PC-3 (cell line): Measurements from ENCODE around the gene ABHD6. TPM values are rescaled to one million over a fixed set of nuclear protein-coding genes. Genes with fewer than 3 reads are reported as not detected.

Source experiments
- ATAC-seq: fragments of 200-7000 bp; cut with Tn5 transposase; 2 replicates; pipeline ENCODE4 v1.9.1; 2020; ENCODE audit warnings: mild to moderate bottlenecking, moderate library complexity
- BruUV-seq: library from RNA; stranded (reverse); fragments of 400-500 nt; replicated peaks from 2 replicates; lab custom pipeline; 2021; lab: Mats Ljungman, UMichigan
- CTCF ChIA-PET: fragments of 300-600 bp; sonication (Branson Sonifier 250); formaldehyde crosslinking; loops from one replicate; lab custom pipeline; 2022; ENCODE audit warnings: antibody characterized with exemption; lab: Charles Lee
- POLR2A ChIA-PET: fragments of 300-600 bp; sonication (Branson Sonifier 250); formaldehyde crosslinking; loops from one replicate; lab custom pipeline; 2022; ENCODE audit warnings: antibody characterized with exemption; ENCODE audit not compliant: unreplicated experiment; lab: Charles Lee
- DNase-seq: peaks from one replicate; pipeline ENCODE4 v3.0.0-alpha.2; 2015
- H2AFZ ChIP-seq: fragments of 300-600 bp; sonication (generic); 2 replicates; pipeline ENCODE4 v1.6.0; 2016; ENCODE audit warnings: antibody characterized with exemption, low read length
- H3F3A ChIP-seq: fragments of 300-600 bp; sonication (generic); one replicate; pipeline ENCODE4 v1.6.0; 2017; ENCODE audit warnings: antibody characterized with exemption, low read length, control low read depth, mild to moderate bottlenecking; ENCODE audit not compliant: unreplicated experiment
- H3K27ac ChIP-seq: fragments of 300-600 bp; sonication (generic); 2 replicates; pipeline ENCODE4 v1.5.1; 2016; ENCODE audit warnings: mild to moderate bottlenecking, low read length
- H3K27me3 ChIP-seq: fragments of 300-600 bp; sonication (generic); 2 replicates; pipeline ENCODE4 v1.6.1; 2016; ENCODE audit warnings: low read length, mixed read lengths
- H3K36me3 ChIP-seq: fragments of 300-600 bp; sonication (generic); 2 replicates; pipeline ENCODE4 v1.6.1; 2016; ENCODE audit warnings: low read depth, mixed run types, low read length, mixed read lengths
- H3K4me1 ChIP-seq: fragments of 300-600 bp; sonication (generic); 2 replicates; pipeline ENCODE4 v1.5.1; 2016; ENCODE audit warnings: low read length; ENCODE audit not compliant: insufficient read depth
- H3K4me2 ChIP-seq: fragments of 300-600 bp; sonication (generic); 2 replicates; pipeline ENCODE4 v1.6.0; 2016; ENCODE audit warnings: low read length
- H3K4me3 ChIP-seq: fragments of 300-600 bp; sonication (generic); 2 replicates; pipeline ENCODE4 v1.5.1; 2016; ENCODE audit warnings: mild to moderate bottlenecking, low read length, mixed read lengths
- H3K79me2 ChIP-seq: fragments of 300-600 bp; sonication (generic); 2 replicates; pipeline ENCODE4 v1.6.1; 2017; ENCODE audit warnings: low read length, mixed read lengths
- H3K9ac ChIP-seq: fragments of 300-600 bp; sonication (generic); 2 replicates; pipeline ENCODE4 v1.6.0; 2016; ENCODE audit warnings: mild to moderate bottlenecking, low read length
- H3K9me2 ChIP-seq: fragments of 300-600 bp; sonication (generic); replicated peaks from 2 replicates; pipeline ENCODE4 v1.6.1; 2016; ENCODE audit warnings: mixed run types, low read length, mixed read lengths
- H3K9me3 ChIP-seq: fragments of 300-600 bp; sonication (generic); 2 replicates; pipeline ENCODE4 v1.6.1; 2016; ENCODE audit warnings: low read length, mixed read lengths
- H4K20me1 ChIP-seq: fragments of 300-600 bp; sonication (generic); 2 replicates; pipeline ENCODE4 v1.6.1; 2016; ENCODE audit warnings: low read length, mixed read lengths
- EZH2 ChIP-seq: fragments of 300-600 bp; sonication (generic); IDR thresholded peaks from one replicate; pipeline ENCODE4 v1.6.1; 2017; ENCODE audit warnings: antibody characterized with exemption, mild to moderate bottlenecking, low read length; ENCODE audit not compliant: unreplicated experiment
- EZH2phosphoT487 ChIP-seq: fragments of 300-600 bp; sonication (generic); IDR thresholded peaks from 2 replicates; pipeline ENCODE4 v1.6.1; 2018; ENCODE audit warnings: mild to moderate bottlenecking, antibody characterized with exemption, low read length, borderline replicate concordance
- intact Hi-C: fragments of 100-400 bp; cut with micrococcal nuclease; formaldehyde crosslinking; loops from 2 replicates; pipeline ENCODE4 v1.9.0; 2023
- total RNA-seq: library from RNA; depleted of rRNA; stranded (reverse); fragments of >200 nt; gene quantifications from 2 replicates; pipeline ENCODE4 v1.2.3, GENCODE V29; 2014
- TF ChIP-seq, protein P1 (sequence below): fragments of 300-600 bp; sonication (generic); conservative IDR thresholded peaks from 2 replicates; pipeline ENCODE4 v1.5.1; 2017; ENCODE audit warnings: antibody characterized with exemption, low read depth, mild to moderate bottlenecking, low read length

ABHD6 gene
- total RNA-seq, 1 experiment from 2014 or later: 13.4 TPM

- no peak for ATAC-seq
- Histone ChIP-seq H3F3A (no peaks in the 10 kb centered on the region), H3K4me3 (no peak overlapping the region), H4K20me1 (no peaks in the 10 kb centered on the region), H3K4me2 (no peak overlapping the region), H3K9me2 (no peaks in the 10 kb centered on the region), H3K9ac (no peak overlapping the region), H3K27me3 (no peaks in the 10 kb centered on the region), H3K79me2 (no peaks in the 10 kb centered on the region), H2AFZ (no peak overlapping the region), H3K4me1 (peaks cover 35% of the 10 kb centered on the region), H3K36me3 (no peaks in the 10 kb centered on the region), H3K27ac (no peak overlapping the region), H3K9me3 (no peaks in the 10 kb centered on the region)
- intact Hi-C loops: no loop called here
- TF ChIP-seq EZH2: no peak
- TF ChIP-seq EZH2phosphoT487: no peak
- TF ChIP-seq, protein P1, sequence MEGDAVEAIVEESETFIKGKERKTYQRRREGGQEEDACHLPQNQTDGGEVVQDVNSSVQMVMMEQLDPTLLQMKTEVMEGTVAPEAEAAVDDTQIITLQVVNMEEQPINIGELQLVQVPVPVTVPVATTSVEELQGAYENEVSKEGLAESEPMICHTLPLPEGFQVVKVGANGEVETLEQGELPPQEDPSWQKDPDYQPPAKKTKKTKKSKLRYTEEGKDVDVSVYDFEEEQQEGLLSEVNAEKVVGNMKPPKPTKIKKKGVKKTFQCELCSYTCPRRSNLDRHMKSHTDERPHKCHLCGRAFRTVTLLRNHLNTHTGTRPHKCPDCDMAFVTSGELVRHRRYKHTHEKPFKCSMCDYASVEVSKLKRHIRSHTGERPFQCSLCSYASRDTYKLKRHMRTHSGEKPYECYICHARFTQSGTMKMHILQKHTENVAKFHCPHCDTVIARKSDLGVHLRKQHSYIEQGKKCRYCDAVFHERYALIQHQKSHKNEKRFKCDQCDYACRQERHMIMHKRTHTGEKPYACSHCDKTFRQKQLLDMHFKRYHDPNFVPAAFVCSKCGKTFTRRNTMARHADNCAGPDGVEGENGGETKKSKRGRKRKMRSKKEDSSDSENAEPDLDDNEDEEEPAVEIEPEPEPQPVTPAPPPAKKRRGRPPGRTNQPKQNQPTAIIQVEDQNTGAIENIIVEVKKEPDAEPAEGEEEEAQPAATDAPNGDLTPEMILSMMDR: no peak
- POLR2A ChIA-PET: no interaction called here
- no peak for DNase-seq
- BruUV-seq: no TSS peak
- CTCF ChIA-PET: interaction anchor here (0.6 kb wide), 1 partner anchor 17 kb away, joined by 3 read pairs; no protein-coding TSS in a partner anchor
These were observed 34.7 kb upstream of the ABHD6 start for GRCh38 chr3:58202917-58203360.

DNA sequence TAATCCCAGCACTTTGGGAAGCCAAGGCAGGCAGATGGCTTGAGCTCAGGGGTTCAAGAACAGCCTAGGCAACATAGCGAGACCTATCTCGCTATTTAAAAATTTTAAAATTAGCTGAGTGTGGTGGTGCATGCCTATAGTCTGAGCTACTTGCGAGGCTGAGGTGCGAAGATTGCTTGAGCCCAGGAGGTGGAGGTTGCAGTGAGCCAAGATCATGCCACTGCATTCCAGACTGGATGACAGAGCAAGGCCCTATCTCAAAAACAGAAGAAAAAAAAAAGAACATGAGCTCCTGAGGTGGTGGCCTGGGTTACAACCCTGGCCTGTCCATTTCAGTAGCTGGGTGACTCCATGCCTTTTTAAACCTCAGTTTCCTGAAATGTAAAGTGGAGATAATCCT lies 34.1 kb upstream of the ABHD6 start:
- no peaks in the 10 kb centered on the region for H3K27me3 ChIP-seq
- intact Hi-C loops: no loop called here
- no peak overlapping the region for H3K27ac ChIP-seq
- DNase-seq: no peak
- no peaks in the 10 kb centered on the region for H4K20me1 ChIP-seq
- H3K4me1 ChIP-seq: peaks cover 29% of the 10 kb centered on the region
- no peak overlapping the region for H3K9ac ChIP-seq
- no peaks in the 10 kb centered on the region for H3K9me3 ChIP-seq
- no peak overlapping the region for H3K4me2 ChIP-seq
- ChIA-PET POLR2A (no interaction called here), CTCF (interaction anchor here (0.6 kb wide), 1 partner anchor 18 kb away, joined by 3 read pairs; no protein-coding TSS in a partner anchor)
- TF ChIP-seq, protein P1: no peak
- TF ChIP-seq EZH2 (no peak), EZH2phosphoT487 (no peak)
- BruUV-seq: no TSS peak
- H2AFZ ChIP-seq: no peak overlapping the region
- H3K36me3 ChIP-seq: no peaks in the 10 kb centered on the region
- no peaks in the 10 kb centered on the region for H3K9me2 ChIP-seq
- H3F3A ChIP-seq: no peaks in the 10 kb centered on the region
- H3K4me3 ChIP-seq: no peak overlapping the region
- no peak for ATAC-seq
- H3K79me2 ChIP-seq: no peaks in the 10 kb centered on the region

DNA sequence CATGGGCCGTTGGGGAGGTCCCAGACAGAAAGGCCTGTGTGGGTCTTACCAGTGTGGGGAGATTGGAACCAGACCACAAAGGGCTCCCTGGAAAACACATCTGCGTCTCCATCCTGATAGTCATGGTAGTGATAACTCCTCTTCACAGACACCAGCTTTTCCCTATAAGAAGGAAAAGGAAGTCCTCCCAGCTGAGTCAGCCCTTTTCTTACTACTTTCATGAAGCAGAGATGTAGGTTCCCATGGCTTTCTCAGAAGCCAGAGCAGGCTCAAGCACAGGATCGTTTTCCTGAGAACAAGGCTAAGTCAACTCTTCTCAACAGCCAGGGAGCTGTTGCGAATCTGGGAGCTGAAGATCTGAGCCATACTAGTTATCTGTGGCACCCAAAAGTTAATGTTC lies 32.9 kb upstream of the ABHD6 start:
- Histone ChIP-seq H3K4me1 (peaks cover 23% of the 10 kb centered on the region), H3F3A (no peaks in the 10 kb centered on the region), H3K27ac (no peak overlapping the region), H3K9ac (no peak overlapping the region), H2AFZ (no peak overlapping the region), H3K27me3 (no peaks in the 10 kb centered on the region), H3K79me2 (no peaks in the 10 kb centered on the region), H3K36me3 (no peaks in the 10 kb centered on the region), H4K20me1 (no peaks in the 10 kb centered on the region), H3K9me3 (no peaks in the 10 kb centered on the region), H3K4me3 (no peak overlapping the region), H3K4me2 (no peak overlapping the region), H3K9me2 (no peaks in the 10 kb centered on the region)
- POLR2A ChIA-PET: no interaction called here
- intact Hi-C loops: no loop called here
- TF ChIP-seq EZH2: no peak
- no peak for TF ChIP-seq EZH2phosphoT487
- TF ChIP-seq, protein P1: no peak
- ATAC-seq (no peak), DNase-seq (no peak)
- CTCF ChIA-PET: interaction anchor here (0.7 kb wide), 1 partner anchor 19 kb away, joined by 3 read pairs; no protein-coding TSS in a partner anchor
- BruUV-seq: no TSS peak
